HS-5 (cell line): ENCODE results near the gene JDP2.

ENCODE experiments used
- DNase-seq: peaks from one replicate; pipeline ENCODE4 v3.0.0-alpha.2; 2012; ENCODE audit warnings: low read depth

JDP2 gene

GRCh38 chr14:75484711-75485429 is 57.0 kb downstream of the JDP2 start:
- DNase-seq, result no peak

- DNase-seq, result no peak
These were observed 58.5 kb downstream of the JDP2 start for GRCh38 chr14:75486318-75486717.

DNA sequence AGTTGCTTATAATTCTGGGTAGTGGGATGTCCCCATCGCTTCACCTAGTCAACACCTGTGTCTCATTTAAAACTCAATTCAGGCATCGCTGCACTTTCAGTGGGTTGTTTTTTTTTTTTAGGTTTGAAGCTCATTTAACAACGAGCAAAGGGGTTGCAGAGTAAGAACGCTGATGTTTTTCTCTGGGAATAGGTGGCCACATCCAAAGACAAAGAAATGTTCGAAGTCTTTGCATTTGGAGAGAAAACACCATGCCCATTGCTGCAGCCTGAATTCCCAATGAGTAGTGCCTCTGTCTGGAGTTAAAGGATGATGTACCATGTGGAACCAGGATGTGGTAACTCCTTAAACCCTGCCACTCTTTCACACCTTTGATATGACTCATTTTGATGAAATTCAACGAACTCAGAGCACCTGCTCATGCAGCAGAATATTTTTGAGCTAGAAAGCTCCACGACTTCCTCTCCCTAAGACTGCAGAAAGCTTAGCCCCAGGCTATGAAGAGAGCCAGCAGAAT is 59.4 kb downstream of the JDP2 start:
- no peak for DNase-seq

- no peak for DNase-seq
These were observed 61.6 kb downstream of the JDP2 start for GRCh38 chr14:75489480-75489837.

DNA sequence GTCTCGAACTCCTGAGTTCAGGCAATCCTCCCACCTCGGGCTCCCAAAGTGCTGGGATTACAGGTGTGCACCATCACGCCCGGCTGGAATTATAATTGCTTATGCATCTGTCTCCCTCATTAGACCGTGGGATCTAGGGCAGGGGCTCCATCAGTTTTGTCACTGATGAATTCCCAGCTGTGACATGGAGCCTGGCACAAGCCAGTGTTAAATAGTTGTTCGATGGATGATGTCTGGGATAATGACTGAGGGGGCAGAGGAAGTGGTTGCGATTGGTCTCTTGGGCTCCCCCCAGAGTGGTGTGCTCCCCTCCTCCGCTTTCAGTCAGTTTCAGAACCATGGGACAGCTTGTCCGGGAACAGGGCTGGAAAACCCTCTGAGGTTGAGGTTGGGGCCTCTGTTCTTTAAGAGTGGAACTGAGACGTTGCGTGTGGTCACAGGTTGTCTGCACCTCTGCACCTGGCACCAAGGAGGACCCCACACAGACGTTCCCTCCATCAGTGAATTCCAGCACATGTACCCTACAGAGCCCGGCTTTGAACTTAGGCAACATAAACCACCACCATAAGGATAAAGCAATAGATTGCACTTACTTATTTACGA is 63.7 kb downstream of the JDP2 start:
- no peak for DNase-seq

GRCh38 chr14:75492832-75493591 is 65.2 kb downstream of the JDP2 start:
- no peak for DNase-seq

- no peak for DNase-seq
These were observed 65.8 kb downstream of the JDP2 start for GRCh38 chr14:75493592-75494087.

GRCh38 chr14:75494896-75495295 is 67.1 kb downstream of the JDP2 start:
- no peak for DNase-seq

DNA sequence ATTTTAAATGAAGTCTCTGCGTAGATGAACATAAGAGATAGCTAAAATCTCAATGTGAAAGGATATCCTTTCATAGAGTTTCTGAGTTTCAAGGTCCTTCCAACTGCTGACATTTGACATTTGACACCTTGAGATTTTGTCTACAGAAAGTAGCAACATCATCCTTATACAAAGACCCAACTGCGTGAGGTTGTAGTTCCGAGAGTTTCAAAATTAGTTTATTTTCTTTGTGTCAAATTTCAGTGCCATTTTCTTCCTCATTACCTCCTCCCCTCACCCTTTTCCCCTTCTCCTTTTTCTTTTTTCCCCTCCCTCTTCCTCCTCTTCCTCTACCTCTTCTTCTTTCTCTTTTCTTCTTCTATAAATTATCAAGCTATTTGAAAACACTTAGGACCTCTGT is 67.6 kb downstream of the JDP2 start:
- DNase-seq, result no peak

GRCh38 chr14:75495882-75496281 is 68.1 kb downstream of the JDP2 start:
- no peak for DNase-seq

DNA sequence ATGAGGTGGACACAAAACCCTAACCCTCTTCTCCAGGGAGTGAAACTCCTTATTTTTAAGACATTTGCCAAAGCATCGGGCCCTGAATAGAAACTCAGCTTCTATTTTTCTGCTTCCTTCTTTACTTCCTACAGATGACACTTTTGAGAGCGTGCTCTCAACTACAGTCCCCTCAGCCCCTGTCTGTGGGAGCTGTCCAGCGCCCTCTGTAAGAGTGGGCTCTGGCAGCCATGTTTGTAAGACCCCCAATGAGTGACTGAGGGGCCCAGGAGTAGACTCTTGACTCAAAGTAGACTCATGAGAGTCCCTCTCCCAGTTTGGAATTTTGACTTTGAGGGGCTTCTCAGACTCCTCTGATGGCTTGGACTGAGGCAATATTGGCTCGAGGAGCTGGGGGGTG is 68.9 kb downstream of the JDP2 start:
- no peak for DNase-seq

- no peak for DNase-seq
These were observed 69.4 kb downstream of the JDP2 start for GRCh38 chr14:75497191-75497590.

- DNase-seq, result no peak
These were observed 69.9 kb downstream of the JDP2 start for GRCh38 chr14:75497701-75498100.

- no peak for DNase-seq
These were observed 71.5 kb downstream of the JDP2 start for GRCh38 chr14:75499084-75499875.

DNA sequence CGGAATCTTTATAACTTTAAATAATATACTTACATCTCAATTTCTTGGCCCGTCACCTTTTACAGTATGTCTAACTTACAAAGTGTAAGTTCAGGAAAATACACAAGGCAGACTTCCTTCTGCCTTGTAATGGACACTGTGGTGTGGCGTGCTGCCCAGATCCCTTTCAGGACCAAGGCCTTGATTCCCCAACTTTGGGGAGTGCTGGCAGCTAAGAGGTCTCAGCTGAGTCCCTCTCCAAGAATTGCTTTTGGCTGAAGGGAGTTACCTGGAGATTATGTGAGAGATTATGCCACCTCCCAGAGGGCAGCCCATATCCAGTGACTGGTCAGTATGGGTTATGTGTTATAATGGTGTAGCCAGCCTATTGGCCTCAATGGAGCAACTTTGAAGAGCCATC is 73.3 kb downstream of the JDP2 start:
- DNase-seq, result no peak

DNA sequence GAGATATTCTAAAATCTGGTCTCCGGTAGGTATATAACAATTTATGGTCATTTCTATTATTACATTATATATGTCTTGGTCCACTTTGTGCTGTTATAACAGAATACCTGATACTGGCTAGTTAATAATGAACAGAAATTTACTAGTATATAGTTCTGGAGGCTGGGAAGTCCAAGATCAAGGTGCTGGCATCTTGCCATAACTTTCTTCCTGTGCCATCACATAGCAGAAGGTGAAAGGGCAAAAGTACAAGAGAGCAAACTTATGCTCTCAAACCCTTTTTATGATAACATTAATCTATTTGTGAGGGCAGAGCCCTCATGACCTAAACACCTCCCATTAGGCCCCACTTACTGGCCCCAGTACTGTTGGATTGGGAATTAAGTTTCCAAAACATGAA is 76.6 kb downstream of the JDP2 start:
- DNase-seq, result no peak

DNA sequence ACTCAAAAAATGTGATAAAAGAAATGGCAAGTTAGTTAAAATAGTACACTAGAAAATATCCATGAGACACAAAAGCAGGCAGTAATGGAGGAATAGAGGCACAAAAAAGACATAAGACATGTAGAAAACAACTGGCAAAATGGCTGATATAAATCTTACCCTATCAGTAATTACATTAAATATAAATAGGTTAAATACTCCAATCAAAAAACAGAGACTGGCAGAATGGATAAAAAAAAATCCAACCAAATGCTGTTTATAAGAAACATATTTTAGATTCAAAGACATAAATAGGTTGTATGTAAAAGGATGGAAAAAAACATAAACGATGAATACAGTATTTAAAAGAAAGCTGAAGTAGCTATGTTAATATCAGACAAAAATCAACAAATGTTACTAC is 79.1 kb downstream of the JDP2 start:
- no peak for DNase-seq

DNA sequence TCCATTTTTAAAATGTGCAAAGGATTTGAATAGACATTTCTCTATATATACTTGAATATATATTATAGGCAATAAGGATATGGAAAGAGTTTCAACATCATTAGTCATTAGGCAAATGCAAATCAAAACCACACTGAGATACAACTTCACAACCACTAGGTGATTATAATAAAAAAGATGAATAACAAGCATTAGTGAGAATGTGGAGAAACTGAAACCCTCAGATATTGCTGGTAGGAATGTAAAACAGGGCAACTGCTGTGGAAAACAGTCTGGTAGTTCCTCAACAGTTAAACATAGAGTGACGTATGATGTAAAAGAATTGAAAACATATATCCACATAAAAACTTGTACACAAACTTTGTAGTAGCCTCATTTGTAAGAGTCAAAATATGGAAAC is 82.7 kb downstream of the JDP2 start:
- DNase-seq, result no peak

DNA sequence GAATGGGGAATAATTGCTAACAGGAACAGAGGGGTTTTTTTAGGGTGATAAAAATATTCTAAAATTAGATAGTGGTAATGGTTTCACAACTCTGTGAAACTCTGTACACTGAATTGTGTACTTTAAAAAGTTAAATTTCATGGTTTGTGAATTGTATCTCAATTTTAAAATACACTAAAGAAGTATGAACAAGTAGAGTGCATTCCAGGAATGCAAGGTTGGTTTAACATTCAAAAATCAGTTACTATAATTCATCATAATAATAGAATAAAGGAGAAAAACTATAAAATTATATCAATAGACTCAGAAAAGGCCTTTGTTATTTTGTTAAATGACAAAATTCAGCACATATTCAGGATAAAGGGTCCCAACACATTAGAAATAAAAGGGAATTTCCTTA is 83.4 kb downstream of the JDP2 start:
- no peak for DNase-seq

DNA sequence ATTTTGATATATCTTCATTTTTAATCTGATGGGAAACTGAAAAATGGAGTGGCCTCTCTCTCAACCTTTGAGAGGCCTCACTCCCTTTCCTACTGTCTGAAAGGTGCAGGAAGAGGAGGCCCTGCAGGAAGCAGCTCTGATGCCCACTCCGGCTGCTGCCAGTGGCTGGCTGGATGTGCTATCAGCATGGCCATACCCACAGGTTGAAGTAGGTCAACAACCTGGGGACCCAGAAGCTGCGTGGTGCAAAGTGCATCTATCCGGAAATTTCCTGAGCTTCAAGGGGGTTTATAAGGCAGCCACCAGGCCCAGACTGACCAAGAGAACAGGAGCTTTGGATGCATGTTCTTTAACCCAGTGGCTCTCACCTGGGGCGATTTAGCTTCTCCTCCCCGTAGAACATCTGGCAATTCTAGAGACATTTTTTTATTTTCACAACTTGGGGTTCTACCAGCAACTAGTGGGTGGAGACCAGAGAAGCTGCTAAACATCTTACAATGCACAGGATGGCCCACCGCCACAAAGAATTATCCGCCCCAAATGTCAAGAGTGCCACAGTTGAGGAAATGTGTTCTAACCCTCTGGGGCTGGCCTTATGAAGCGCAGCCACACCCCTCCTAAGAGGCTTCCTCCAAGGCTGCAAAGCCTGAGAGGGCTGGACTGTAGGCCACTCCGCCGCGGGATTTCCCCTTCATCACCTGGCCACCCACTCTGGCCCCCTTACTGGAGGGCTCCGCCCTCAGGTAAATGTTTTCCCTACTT is 86.3 kb downstream of the JDP2 start:
- no peak for DNase-seq
